ENCODE results near the gene LRMDA.

The LRMDA gene

GRCh38 chr10:75778665-75779064 lies 347.2 kb downstream of the LRMDA start:
- no peak overlapping the region for H3K4ac ChIP-seq (ENCODE audit: low read depth, low read length)
- H3K27ac ChIP-seq (ENCODE audit: low read depth, low read length) = no peak overlapping the region
- H3K79me2 ChIP-seq (ENCODE audit: control insufficient read depth, insufficient read depth, low read length) = no peaks in the 10 kb centered on the region
- H3K4me2 ChIP-seq (ENCODE audit: low read length) = no peak overlapping the region
- no peak overlapping the region for H3K23ac ChIP-seq (ENCODE audit: low read length)
- no peak overlapping the region for H3K18ac ChIP-seq (ENCODE audit: low read length)
- H3K4me3 ChIP-seq (ENCODE audit: low read length) = no peak overlapping the region
- no peak overlapping the region for H2AK5ac ChIP-seq (ENCODE audit: low read length)
- no peak overlapping the region for H3K56ac ChIP-seq (ENCODE audit: low read length)
- no peak overlapping the region for H4K8ac ChIP-seq (ENCODE audit: low read depth, low read length)
- no peak overlapping the region for H3K9ac ChIP-seq (ENCODE audit: low read length)
- H4K5ac ChIP-seq (ENCODE audit: low read length) = no peak overlapping the region
- H3K27me3 ChIP-seq (ENCODE audit: insufficient read depth, low read length, poor library complexity) = no peaks in the 10 kb centered on the region
- H2BK15ac ChIP-seq (replicated peaks; ENCODE audit: low read depth) = no peak overlapping the region
- no peaks in the 10 kb centered on the region for H3K4me1 ChIP-seq (ENCODE audit: control insufficient read depth, low read depth, low read length)
- no peak overlapping the region for H2BK120ac ChIP-seq (ENCODE audit: low read depth, low read length)
- DNase-seq = no peak
- no peaks in the 10 kb centered on the region for H3K36me3 ChIP-seq (ENCODE audit: control insufficient read depth, insufficient read depth, low read length)
- no peak overlapping the region for H2BK5ac ChIP-seq (ENCODE audit: low read length)
- H3K79me1 ChIP-seq (ENCODE audit: low read length) = no peaks in the 10 kb centered on the region

DNA sequence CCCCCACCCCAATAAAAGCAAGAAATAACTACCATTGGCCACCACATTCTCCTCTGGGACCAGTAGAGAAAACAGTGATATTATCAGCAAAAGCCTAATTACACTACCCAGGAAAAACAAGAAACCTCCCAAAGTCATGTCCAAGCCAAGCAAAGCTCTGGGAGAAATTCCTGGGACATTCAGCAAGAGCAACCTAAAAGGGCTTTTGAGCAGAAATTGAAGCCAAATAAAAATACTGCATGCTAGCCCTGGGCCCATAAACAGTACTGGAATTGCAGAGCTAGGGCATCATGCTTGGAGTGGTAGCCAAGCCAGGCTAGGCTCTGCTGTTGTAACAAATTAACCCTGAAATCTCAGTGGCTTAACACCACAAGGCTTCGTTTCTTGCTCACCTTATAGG lies 347.9 kb downstream of the LRMDA start:
- no peaks in the 10 kb centered on the region for H3K79me1 ChIP-seq (ENCODE audit: low read length)
- DNase-seq = no peak
- no CpG with 5 or more reads among the region's 1 CpG for WGBS (ENCODE audit: extremely low coverage, insufficient coverage, low lambda C conversion rate)
- no peak overlapping the region for H3K4ac ChIP-seq (ENCODE audit: low read depth, low read length)
- no peak overlapping the region for H2BK120ac ChIP-seq (ENCODE audit: low read depth, low read length)
- no peaks in the 10 kb centered on the region for H3K4me1 ChIP-seq (ENCODE audit: control insufficient read depth, low read depth, low read length)
- no peak overlapping the region for H3K9ac ChIP-seq (ENCODE audit: low read length)
- no peak overlapping the region for H3K27ac ChIP-seq (ENCODE audit: low read depth, low read length)
- H2AK5ac ChIP-seq (ENCODE audit: low read length) = no peak overlapping the region
- no peaks in the 10 kb centered on the region for H3K79me2 ChIP-seq (ENCODE audit: control insufficient read depth, insufficient read depth, low read length)
- no peak overlapping the region for H3K4me2 ChIP-seq (ENCODE audit: low read length)
- H2BK15ac ChIP-seq (replicated peaks; ENCODE audit: low read depth) = no peak overlapping the region
- no peak overlapping the region for H4K8ac ChIP-seq (ENCODE audit: low read depth, low read length)
- no peaks in the 10 kb centered on the region for H3K36me3 ChIP-seq (ENCODE audit: control insufficient read depth, insufficient read depth, low read length)
- no peak overlapping the region for H3K18ac ChIP-seq (ENCODE audit: low read length)
- H3K27me3 ChIP-seq (ENCODE audit: insufficient read depth, low read length, poor library complexity) = no peaks in the 10 kb centered on the region
- H2BK5ac ChIP-seq (ENCODE audit: low read length) = no peak overlapping the region
- H3K4me3 ChIP-seq (ENCODE audit: low read length) = no peak overlapping the region
- H3K23ac ChIP-seq (ENCODE audit: low read length) = no peak overlapping the region
- no peak overlapping the region for H4K5ac ChIP-seq (ENCODE audit: low read length)
- H3K56ac ChIP-seq (ENCODE audit: low read length) = no peak overlapping the region

DNA sequence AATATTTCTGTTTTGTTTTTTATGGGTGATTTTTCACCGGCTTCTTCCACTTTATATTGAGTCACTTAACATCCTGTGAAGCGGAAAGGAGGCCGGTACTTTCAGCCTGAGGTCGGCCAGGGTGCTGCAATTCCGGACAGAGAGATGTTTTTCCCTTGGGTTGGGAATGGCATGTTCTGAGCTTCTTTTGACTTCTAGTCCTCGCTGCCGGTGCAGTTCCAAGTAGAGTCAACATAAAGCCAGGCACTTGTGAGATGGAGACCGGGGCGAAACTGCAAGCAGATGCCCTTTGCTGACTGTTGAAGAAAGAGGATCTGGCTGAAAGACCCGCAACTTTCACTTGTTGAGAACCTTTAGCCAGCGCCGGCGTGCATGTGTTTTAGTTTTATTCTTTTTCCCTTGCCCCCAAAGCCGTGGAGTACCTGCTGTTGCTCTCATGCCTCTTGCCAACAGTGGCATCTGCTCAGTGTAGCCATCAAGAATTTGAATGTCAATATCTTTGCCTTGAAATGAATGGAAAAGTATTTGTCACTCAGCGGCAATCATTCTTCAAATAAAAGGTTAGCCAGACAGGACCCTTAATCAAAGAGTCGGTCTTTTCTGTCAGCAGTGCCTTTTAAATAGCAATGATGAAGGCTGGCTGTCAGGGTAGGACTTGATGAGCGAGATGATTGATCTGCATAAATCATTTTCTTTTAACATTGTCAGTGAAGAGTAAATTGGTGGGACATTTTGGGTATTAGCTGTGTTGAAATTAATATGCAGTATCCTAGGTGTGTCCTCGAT lies 351.2 kb downstream of the LRMDA start:
- Histone ChIP-seq H3K4me1 (ENCODE audit: control insufficient read depth, low read depth, low read length) (no peaks in the 10 kb centered on the region), H2BK15ac (replicated peaks; ENCODE audit: low read depth) (no peak overlapping the region), H2BK5ac (ENCODE audit: low read length) (no peak overlapping the region), H2BK120ac (ENCODE audit: low read depth, low read length) (no peak overlapping the region), H2AK5ac (ENCODE audit: low read length) (no peak overlapping the region), H3K27ac (ENCODE audit: low read depth, low read length) (no peak overlapping the region), H3K9ac (ENCODE audit: low read length) (no peak overlapping the region), H3K18ac (ENCODE audit: low read length) (no peak overlapping the region), H3K56ac (ENCODE audit: low read length) (no peak overlapping the region), H3K4me2 (ENCODE audit: low read length) (no peak overlapping the region), H3K23ac (ENCODE audit: low read length) (no peak overlapping the region), H3K27me3 (ENCODE audit: insufficient read depth, low read length, poor library complexity) (no peaks in the 10 kb centered on the region), H3K4me3 (ENCODE audit: low read length) (no peak overlapping the region), H3K4ac (ENCODE audit: low read depth, low read length) (no peak overlapping the region), H3K79me2 (ENCODE audit: control insufficient read depth, insufficient read depth, low read length) (no peaks in the 10 kb centered on the region), H4K5ac (ENCODE audit: low read length) (no peak overlapping the region), H3K79me1 (ENCODE audit: low read length) (no peaks in the 10 kb centered on the region), H3K36me3 (ENCODE audit: control insufficient read depth, insufficient read depth, low read length) (no peaks in the 10 kb centered on the region), H4K8ac (ENCODE audit: low read depth, low read length) (no peak overlapping the region)
- WGBS (ENCODE audit: extremely low coverage, insufficient coverage, low lambda C conversion rate) = no CpG with 5 or more reads among the region's 18 CpGs
- DNase-seq = no peak

- Histone ChIP-seq H2AK5ac (ENCODE audit: low read length) (no peak overlapping the region), H3K4me2 (ENCODE audit: low read length) (no peak overlapping the region), H3K4me1 (ENCODE audit: control insufficient read depth, low read depth, low read length) (no peaks in the 10 kb centered on the region), H3K36me3 (ENCODE audit: control insufficient read depth, insufficient read depth, low read length) (no peaks in the 10 kb centered on the region), H2BK5ac (ENCODE audit: low read length) (no peak overlapping the region), H3K27me3 (ENCODE audit: insufficient read depth, low read length, poor library complexity) (no peaks in the 10 kb centered on the region), H3K23ac (ENCODE audit: low read length) (no peak overlapping the region), H3K4ac (ENCODE audit: low read depth, low read length) (no peak overlapping the region), H2BK15ac (replicated peaks; ENCODE audit: low read depth) (no peak overlapping the region), H3K27ac (ENCODE audit: low read depth, low read length) (no peak overlapping the region), H3K79me1 (ENCODE audit: low read length) (no peaks in the 10 kb centered on the region), H3K9ac (ENCODE audit: low read length) (no peak overlapping the region), H3K56ac (ENCODE audit: low read length) (no peak overlapping the region), H3K79me2 (ENCODE audit: control insufficient read depth, insufficient read depth, low read length) (no peaks in the 10 kb centered on the region), H3K4me3 (ENCODE audit: low read length) (no peak overlapping the region), H3K18ac (ENCODE audit: low read length) (no peak overlapping the region), H4K5ac (ENCODE audit: low read length) (no peak overlapping the region), H4K8ac (ENCODE audit: low read depth, low read length) (no peak overlapping the region), H2BK120ac (ENCODE audit: low read depth, low read length) (no peak overlapping the region)
- peak; percentile 3 for DNase-seq
- no CpG with 5 or more reads among the region's 4 CpGs for WGBS (ENCODE audit: extremely low coverage, insufficient coverage, low lambda C conversion rate)
Observed at GRCh38 chr10:75788394-75789205, 357.2 kb downstream of the LRMDA start.

DNA sequence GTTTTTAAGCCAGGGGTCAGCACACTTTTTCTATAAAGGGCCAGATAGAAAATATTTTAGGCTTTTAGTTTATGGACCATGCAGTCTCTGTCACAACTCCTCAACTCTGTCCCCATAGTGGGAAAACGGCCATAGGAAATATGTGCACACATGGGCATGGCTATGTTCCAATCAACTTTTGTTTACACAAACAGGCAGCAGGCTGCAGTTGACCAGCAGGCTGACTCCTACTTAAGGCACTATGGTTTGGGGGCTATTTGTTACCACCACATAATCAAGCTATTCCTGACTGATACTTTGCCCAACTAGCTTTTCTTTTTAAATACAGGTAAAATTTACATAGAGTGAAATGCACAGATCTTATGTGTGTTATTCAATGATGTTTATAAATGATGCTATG lies 362.4 kb downstream of the LRMDA start:
- H4K8ac ChIP-seq (ENCODE audit: low read depth, low read length) = no peak overlapping the region
- no peak overlapping the region for H2BK5ac ChIP-seq (ENCODE audit: low read length)
- H3K79me2 ChIP-seq (ENCODE audit: control insufficient read depth, insufficient read depth, low read length) = no peaks in the 10 kb centered on the region
- H3K4me1 ChIP-seq (ENCODE audit: control insufficient read depth, low read depth, low read length) = no peaks in the 10 kb centered on the region
- H3K23ac ChIP-seq (ENCODE audit: low read length) = no peak overlapping the region
- no peaks in the 10 kb centered on the region for H3K27me3 ChIP-seq (ENCODE audit: insufficient read depth, low read length, poor library complexity)
- H3K4ac ChIP-seq (ENCODE audit: low read depth, low read length) = no peak overlapping the region
- no peak overlapping the region for H2AK5ac ChIP-seq (ENCODE audit: low read length)
- H3K18ac ChIP-seq (ENCODE audit: low read length) = no peak overlapping the region
- H3K4me3 ChIP-seq (ENCODE audit: low read length) = no peak overlapping the region
- no peak overlapping the region for H2BK120ac ChIP-seq (ENCODE audit: low read depth, low read length)
- H4K5ac ChIP-seq (ENCODE audit: low read length) = no peak overlapping the region
- no CpG with 5 or more reads among the region's 1 CpG for WGBS (ENCODE audit: extremely low coverage, insufficient coverage, low lambda C conversion rate)
- H3K9ac ChIP-seq (ENCODE audit: low read length) = no peak overlapping the region
- H3K56ac ChIP-seq (ENCODE audit: low read length) = no peak overlapping the region
- H2BK15ac ChIP-seq (replicated peaks; ENCODE audit: low read depth) = no peak overlapping the region
- no peaks in the 10 kb centered on the region for H3K79me1 ChIP-seq (ENCODE audit: low read length)
- DNase-seq = no peak
- H3K4me2 ChIP-seq (ENCODE audit: low read length) = no peak overlapping the region
- no peaks in the 10 kb centered on the region for H3K36me3 ChIP-seq (ENCODE audit: control insufficient read depth, insufficient read depth, low read length)
- no peak overlapping the region for H3K27ac ChIP-seq (ENCODE audit: low read depth, low read length)
